HEK293 (cell line): ENCODE measurements around the gene CCDC9B.
A peak's percentile ranks its signal among the peaks of the same experiment; 100 is the strongest.

ENCODE experiments used
- BCL11B ChIP-seq: fragments of 450-650 bp; formaldehyde crosslinking; IDR thresholded peaks from 2 replicates; pipeline ENCODE4 v1.5.1; 2016; ENCODE audit warnings: low read depth, missing biosample characterization, missing genetic modification characterization
- CTCF ChIP-seq: fragments of 450-650 bp; formaldehyde crosslinking; IDR thresholded peaks from 2 replicates; pipeline ENCODE4 v1.5.1; 2016; ENCODE audit warnings: missing biosample characterization, missing genetic modification characterization
- ELK4 ChIP-seq: IDR thresholded peaks from 2 replicates; pipeline ENCODE4 v1.6.1; 2011; ENCODE audit warnings: mild to moderate bottlenecking, low read depth, low read length, borderline replicate concordance
- GLIS1 ChIP-seq: fragments of 450-650 bp; formaldehyde crosslinking; IDR thresholded peaks from 2 replicates; pipeline ENCODE4 v1.5.1; 2016; ENCODE audit warnings: missing biosample characterization, missing genetic modification characterization
- KLF17 ChIP-seq: fragments of 450-650 bp; formaldehyde crosslinking; IDR thresholded peaks from 2 replicates; pipeline ENCODE4 v1.5.1; 2016; ENCODE audit warnings: missing biosample characterization, missing genetic modification characterization
- PATZ1 ChIP-seq: fragments of 450-650 bp; formaldehyde crosslinking; IDR thresholded peaks from 2 replicates; pipeline ENCODE4 v1.5.1; 2016; ENCODE audit warnings: missing biosample characterization, missing genetic modification characterization
- SCRT2 ChIP-seq: fragments of 450-650 bp; formaldehyde crosslinking; IDR thresholded peaks from 2 replicates; pipeline ENCODE4 v1.5.1; 2016; ENCODE audit warnings: missing biosample characterization, missing genetic modification characterization
- ZBTB48 ChIP-seq: fragments of 450-650 bp; formaldehyde crosslinking; IDR thresholded peaks from 2 replicates; pipeline ENCODE4 v1.5.1; 2016; ENCODE audit warnings: missing biosample characterization, missing genetic modification characterization
- ZBTB8A ChIP-seq: fragments of 450-650 bp; formaldehyde crosslinking; IDR thresholded peaks from 2 replicates; pipeline ENCODE4 v1.5.1; 2016; ENCODE audit warnings: missing biosample characterization, missing genetic modification characterization
- ZFHX2 ChIP-seq: fragments of 450-650 bp; formaldehyde crosslinking; conservative IDR thresholded peaks from 2 replicates; pipeline ENCODE4 v1.5.1; 2016; ENCODE audit warnings: missing biosample characterization, missing genetic modification characterization
- ZIC2 ChIP-seq: fragments of 450-650 bp; formaldehyde crosslinking; IDR thresholded peaks from 2 replicates; pipeline ENCODE4 v1.5.1; 2016; ENCODE audit warnings: missing biosample characterization, missing genetic modification characterization
- ZNF112 ChIP-seq: fragments of 450-650 bp; formaldehyde crosslinking; IDR thresholded peaks from 2 replicates; pipeline ENCODE4 v1.5.0; 2017; ENCODE audit warnings: missing biosample characterization, missing genetic modification characterization
- ZNF169 ChIP-seq: fragments of 450-650 bp; formaldehyde crosslinking; IDR thresholded peaks from 2 replicates; pipeline ENCODE4 v1.5.1; 2016; ENCODE audit warnings: missing biosample characterization, missing genetic modification characterization
- ZNF223 ChIP-seq: fragments of 450-650 bp; formaldehyde crosslinking; IDR thresholded peaks from 2 replicates; pipeline ENCODE4 v1.5.1; 2016; ENCODE audit warnings: missing biosample characterization, missing genetic modification characterization
- ZNF24 ChIP-seq: fragments of 450-650 bp; formaldehyde crosslinking; IDR thresholded peaks from 2 replicates; pipeline ENCODE4 v1.5.1; 2016; ENCODE audit warnings: missing biosample characterization, missing genetic modification characterization
- ZNF274 ChIP-seq, 2 experiments: fragments of 200-500 bp in 1 of 2; fragments of 450-650 bp in 1 of 2; sonication (Bioruptor generic) in 1 of 2; formaldehyde crosslinking in 1 of 2; IDR thresholded peaks; 2 replicates each; pipeline versions ENCODE4 v1.5.1 to v1.6.1; 2014 to 2016; ENCODE audit warnings: borderline replicate concordance in 1 of 2, inconsistent platforms in 1 of 2, low read length in 1 of 2, missing biosample characterization in 1 of 2, missing genetic modification characterization in 1 of 2
- ZNF398 ChIP-seq: fragments of 450-650 bp; formaldehyde crosslinking; IDR thresholded peaks from 2 replicates; pipeline ENCODE4 v1.5.1; 2017; ENCODE audit warnings: missing biosample characterization, missing genetic modification characterization
- ZNF449 ChIP-seq: fragments of 450-650 bp; formaldehyde crosslinking; IDR thresholded peaks from 2 replicates; pipeline ENCODE4 v1.5.1; 2017; ENCODE audit warnings: missing biosample characterization, mild to moderate bottlenecking, missing genetic modification characterization, moderate library complexity
- ZNF473 ChIP-seq: fragments of 450-650 bp; formaldehyde crosslinking; IDR thresholded peaks from 2 replicates; pipeline ENCODE4 v1.5.1; 2017; ENCODE audit warnings: missing biosample characterization, missing genetic modification characterization
- ZNF558 ChIP-seq: fragments of 450-650 bp; formaldehyde crosslinking; IDR thresholded peaks from 2 replicates; pipeline ENCODE4 v1.5.1; 2016; ENCODE audit warnings: missing biosample characterization, missing genetic modification characterization
- ZNF561 ChIP-seq: fragments of 450-650 bp; IDR thresholded peaks from 2 replicates; pipeline ENCODE4 v1.5.1; 2018; ENCODE audit warnings: missing biosample characterization, missing genetic modification characterization, borderline replicate concordance
- ZNF623 ChIP-seq: fragments of 450-650 bp; formaldehyde crosslinking; IDR thresholded peaks from 2 replicates; pipeline ENCODE4 v1.5.1; 2016; ENCODE audit warnings: missing biosample characterization, missing genetic modification characterization
- ZNF645 ChIP-seq: fragments of 450-650 bp; formaldehyde crosslinking; IDR thresholded peaks from 2 replicates; pipeline ENCODE4; 2016; ENCODE audit warnings: missing biosample characterization, missing genetic modification characterization
- ZNF776 ChIP-seq: fragments of 450-650 bp; formaldehyde crosslinking; IDR thresholded peaks from 2 replicates; pipeline ENCODE4 v1.5.0; 2017; ENCODE audit warnings: missing biosample characterization, missing genetic modification characterization, borderline replicate concordance
- ZNF792 ChIP-seq: fragments of 450-650 bp; formaldehyde crosslinking; IDR thresholded peaks from 2 replicates; pipeline ENCODE4 v1.5.1; 2016; ENCODE audit warnings: missing biosample characterization, missing genetic modification characterization
- ZNF837 ChIP-seq: fragments of 450-650 bp; formaldehyde crosslinking; IDR thresholded peaks from 2 replicates; pipeline ENCODE4 v1.5.1; 2016; ENCODE audit warnings: missing biosample characterization, missing genetic modification characterization
- ZSCAN5A ChIP-seq: fragments of 450-650 bp; formaldehyde crosslinking; IDR thresholded peaks from 2 replicates; pipeline ENCODE4 v1.5.1; 2016; ENCODE audit warnings: missing biosample characterization, missing genetic modification characterization

The CCDC9B gene

GRCh38 chr15:40358471-40359353 is 18.0 kb upstream of the CCDC9B start (continued):
- TF ChIP-seq ZNF473 (tag by site-specific recombination) (no peak), ZNF837 (tag by site-specific recombination) (no peak), ZNF398 (tag by site-specific recombination) (peak; percentile 34; the same call in 1 of the 2 replicates), ZFHX2 (tag by site-specific recombination) (peak; percentile 45), ZNF558 (tag by site-specific recombination) (no peak), ELK4 (no peak), BCL11B (tag by site-specific recombination) (no peak), CTCF (tag by site-specific recombination) (peak; percentile 69), ZBTB8A (tag by site-specific recombination) (no peak), GLIS1 (tag by site-specific recombination) (peak; percentile 95), ZNF776 (tag by site-specific recombination) (no peak), ZNF24 (no peak), ZNF223 (tag by site-specific recombination) (no peak), ZNF449 (tag by site-specific recombination) (no peak), PATZ1 (tag by site-specific recombination) (peak; percentile 36; the same call in 1 of the 2 replicates), SCRT2 (tag by site-specific recombination) (no peak), ZBTB48 (tag by site-specific recombination) (peak; percentile 94), KLF17 (tag by site-specific recombination) (peak; percentile 41; the same call in 1 of the 2 replicates), ZNF112 (tag by site-specific recombination) (no peak), ZNF645 (no peak), ZNF623 (tag by site-specific recombination) (no peak), ZNF169 (tag by site-specific recombination) (no peak), ZSCAN5A (tag by site-specific recombination) (no peak), ZNF274 (IDR thresholded peaks at IDR 0.05; ENCODE audit: low read length) (no peak), ZNF274 (tag by site-specific recombination; IDR thresholded peaks at IDR 0.05; ENCODE audit: borderline replicate concordance) (no peak), ZNF561 (tag by site-specific recombination) (no peak), ZIC2 (tag by site-specific recombination) (peak; percentile 84), ZNF792 (tag by site-specific recombination) (no peak)
